Gastrocnemius medialis (tissue), 4 donors: ENCODE measurements around the gene MGAT5. TPM values are rescaled to one million over a fixed set of nuclear protein-coding genes. Genes with fewer than 3 reads are reported as not detected.

Source experiments
- ATAC-seq, 2 donors: fragments of 150-250 bp; one replicate each; pipeline ENCODE4 v1.9.1; 2016
- DNase-seq, 2 donors: peaks; one replicate each; pipeline ENCODE4 v3.0.0-alpha.2; 2019
- H3K27ac ChIP-seq, 4 donors: fragments of 200-600 bp; sonication (generic); 1 replicate in 1 of 4; 2 replicates in 3 of 4; pipeline ENCODE4 v1.5.1; 2016 to 2018; ENCODE audit warnings: mild to moderate bottlenecking in 2 of 4, moderate library complexity in 1 of 4
- H3K27me3 ChIP-seq, 3 donors: fragments of 200-600 bp; sonication (generic) in 2 of 3; 1 replicate in 1 of 3; 2 replicates in 2 of 3; pipeline versions ENCODE4 v1.5.1 to v1.6.0; 2016 to 2019; ENCODE audit warnings: mild to moderate bottlenecking in 1 of 3, moderate library complexity in 1 of 3
- H3K36me3 ChIP-seq, 2 donors: fragments of 200-600 bp; sonication (generic) in 1 of 2; one replicate each; pipeline ENCODE4 v1.5.1; 2017 to 2018
- H3K4me1 ChIP-seq, 2 donors: fragments of 200-600 bp; sonication (generic) in 1 of 2; one replicate each; pipeline ENCODE4 v1.5.1; 2016 to 2017; ENCODE audit warnings: mild to moderate bottlenecking in 2 of 2
- H3K4me3 ChIP-seq, 4 donors: fragments of 200-600 bp; sonication (generic) in 3 of 4; 1 replicate in 1 of 4; 2 replicates in 3 of 4; pipeline ENCODE4 v1.5.1; 2016 to 2019; ENCODE audit warnings: mild to moderate bottlenecking in 2 of 4
- H3K9me3 ChIP-seq, 3 donors: fragments of 200-600 bp; sonication (generic) in 2 of 3; 1 replicate in 1 of 3; 2 replicates in 2 of 3; pipeline ENCODE4 v1.5.1; 2016 to 2019
- POLR2A ChIP-seq, 2 donors: fragments of 450-650 bp; IDR thresholded peaks; one replicate each; pipeline ENCODE4 v1.6.1; 2017; ENCODE audit warnings: antibody characterized with exemption in 2 of 2, mild to moderate bottlenecking in 2 of 2, moderate library complexity in 2 of 2
- in situ Hi-C, 4 donors: fragments of 200-750 bp; cut with MboI; loops; one replicate each; pipeline versions ENCODE4 v1.15.0 to v1.8.0; 2017; ENCODE audit warnings: low sequenced_read_pairs in 4 of 4
- intact Hi-C: fragments of 100-400 bp; cut with DNase I; formaldehyde crosslinking; loops from one replicate; pipeline ENCODE4 v1.15.1; 2023; ENCODE audit warnings: low total_unique reads
- total RNA-seq, 4 donors: library from RNA; depleted of rRNA; stranded (reverse); fragments of >200 nt; gene quantifications; one replicate each; pipeline versions ENCODE4 v1.1.0 to v1.2.3, GENCODE V29; 2016
- TF ChIP-seq, protein P1 (sequence below), 5 experiments: fragments of 450-650 bp in 3 of 5; fragments of 200-600 bp in 2 of 5; sonication (generic) in 2 of 5; IDR thresholded peaks in 4 of 5; conservative IDR thresholded peaks in 1 of 5; 1 replicate in 4 of 5; 2 replicates in 1 of 5; pipeline ENCODE4 v1.5.1; 2016 to 2019; ENCODE audit warnings: antibody characterized with exemption in 5 of 5, mild to moderate bottlenecking in 3 of 5, moderate library complexity in 3 of 5

The MGAT5 gene
- total RNA-seq, 4 donors from 2014 or later, result 3.0 to 4.9 (median 3.3) TPM

DNA sequence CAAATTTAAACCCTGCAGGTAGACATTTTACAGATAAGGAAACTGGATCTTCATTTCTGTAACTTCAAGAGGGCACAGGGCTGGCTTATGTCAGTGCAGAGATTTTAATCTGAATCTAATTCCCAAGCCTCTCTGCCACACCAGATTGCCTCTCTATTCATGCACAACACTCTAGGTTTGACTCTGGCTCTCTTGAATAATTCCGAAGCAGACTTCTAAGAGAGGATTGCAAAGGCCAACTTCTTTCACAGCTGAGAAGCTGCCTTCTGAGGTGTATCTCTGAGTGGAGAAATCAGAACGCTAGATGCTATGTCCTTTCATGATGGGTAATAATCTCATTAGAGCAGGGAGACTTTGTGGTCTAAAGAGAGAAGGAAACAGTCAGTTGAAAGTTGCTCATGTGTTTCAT, 20.1 kb upstream of the MGAT5 start:
- H3K36me3 ChIP-seq, result no peaks in the 10 kb centered on the region
- no peak overlapping the region for H3K4me3 ChIP-seq
- no peaks in the 10 kb centered on the region for H3K4me1 ChIP-seq
- H3K27ac ChIP-seq, result no peak overlapping the region
- DNase-seq (no peak), ATAC-seq (no peak)
- TF ChIP-seq, protein P1, sequence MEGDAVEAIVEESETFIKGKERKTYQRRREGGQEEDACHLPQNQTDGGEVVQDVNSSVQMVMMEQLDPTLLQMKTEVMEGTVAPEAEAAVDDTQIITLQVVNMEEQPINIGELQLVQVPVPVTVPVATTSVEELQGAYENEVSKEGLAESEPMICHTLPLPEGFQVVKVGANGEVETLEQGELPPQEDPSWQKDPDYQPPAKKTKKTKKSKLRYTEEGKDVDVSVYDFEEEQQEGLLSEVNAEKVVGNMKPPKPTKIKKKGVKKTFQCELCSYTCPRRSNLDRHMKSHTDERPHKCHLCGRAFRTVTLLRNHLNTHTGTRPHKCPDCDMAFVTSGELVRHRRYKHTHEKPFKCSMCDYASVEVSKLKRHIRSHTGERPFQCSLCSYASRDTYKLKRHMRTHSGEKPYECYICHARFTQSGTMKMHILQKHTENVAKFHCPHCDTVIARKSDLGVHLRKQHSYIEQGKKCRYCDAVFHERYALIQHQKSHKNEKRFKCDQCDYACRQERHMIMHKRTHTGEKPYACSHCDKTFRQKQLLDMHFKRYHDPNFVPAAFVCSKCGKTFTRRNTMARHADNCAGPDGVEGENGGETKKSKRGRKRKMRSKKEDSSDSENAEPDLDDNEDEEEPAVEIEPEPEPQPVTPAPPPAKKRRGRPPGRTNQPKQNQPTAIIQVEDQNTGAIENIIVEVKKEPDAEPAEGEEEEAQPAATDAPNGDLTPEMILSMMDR (IDR thresholded peaks at IDR 0.05 in 4 of 5, conservative IDR thresholded peaks at IDR 0.05 in 1 of 5), result no peak
- TF ChIP-seq POLR2A (IDR thresholded peaks at IDR 0.05), result no peak
- H3K9me3 ChIP-seq, result no peaks in the 10 kb centered on the region
- no peaks in the 10 kb centered on the region for H3K27me3 ChIP-seq
- in situ Hi-C loops (loop anchor here in 2 of 4 donors (10.0 to 25.0 kb wide), 3 partner anchors 119 to 346 kb away; no protein-coding TSS in a partner anchor), intact Hi-C loops (no loop called here)

GRCh38 chr2:134234535-134234934, 19.3 kb upstream of the MGAT5 start:
- Histone ChIP-seq H3K4me1 (no peaks in the 10 kb centered on the region), H3K4me3 (no peak overlapping the region), H3K27me3 (no peaks in the 10 kb centered on the region), H3K27ac (no peak overlapping the region), H3K9me3 (no peaks in the 10 kb centered on the region), H3K36me3 (no peaks in the 10 kb centered on the region)
- no peak for DNase-seq
- ATAC-seq, result no peak
- intact Hi-C loops (no loop called here), in situ Hi-C loops (loop anchor here in 2 of 4 donors (10.0 to 25.0 kb wide), 3 partner anchors 120 to 347 kb away; no protein-coding TSS in a partner anchor)
- TF ChIP-seq, protein P1 (IDR thresholded peaks at IDR 0.05 in 4 of 5, conservative IDR thresholded peaks at IDR 0.05 in 1 of 5), result no peak
- TF ChIP-seq POLR2A (IDR thresholded peaks at IDR 0.05), result no peak

DNA sequence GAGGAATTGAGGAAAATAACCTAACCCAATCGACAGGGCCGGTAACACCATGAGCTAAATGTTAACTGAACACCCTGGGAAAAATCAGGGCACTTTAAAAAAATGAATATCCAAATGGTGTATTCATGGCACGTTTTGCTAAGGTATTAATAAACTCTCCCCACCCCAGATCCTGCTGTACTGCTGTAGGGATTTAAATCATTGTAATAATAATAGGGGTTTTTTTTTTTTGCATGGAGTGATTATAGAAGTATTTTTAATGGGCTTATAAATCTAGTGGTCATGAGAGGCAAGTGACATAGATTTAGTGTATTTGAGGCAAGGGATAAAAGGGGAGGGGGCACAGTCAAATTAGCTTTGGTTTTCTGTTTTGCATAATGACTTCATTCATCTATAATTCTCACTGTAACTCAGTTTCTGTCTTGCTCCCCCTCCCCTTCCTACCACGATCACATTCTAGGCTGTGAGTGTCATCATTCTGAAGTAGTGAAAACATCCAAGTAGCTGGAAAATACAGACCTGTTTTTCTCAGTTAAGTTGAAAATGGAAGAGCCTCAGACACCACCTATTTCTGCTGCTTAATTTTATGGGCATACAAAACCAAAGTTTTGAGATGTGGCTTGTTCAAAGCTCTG, 18.2 kb upstream of the MGAT5 start:
- intact Hi-C loops (no loop called here), in situ Hi-C loops (loop anchor here in 2 of 4 donors (10.0 to 25.0 kb wide), 3 partner anchors 121 to 348 kb away; no protein-coding TSS in a partner anchor)
- TF ChIP-seq, protein P1 (IDR thresholded peaks at IDR 0.05 in 4 of 5, conservative IDR thresholded peaks at IDR 0.05 in 1 of 5), result no peak
- TF ChIP-seq POLR2A (IDR thresholded peaks at IDR 0.05), result no peak
- Histone ChIP-seq H3K36me3 (no peaks in the 10 kb centered on the region), H3K27me3 (no peaks in the 10 kb centered on the region), H3K4me1 (no peaks in the 10 kb centered on the region), H3K4me3 (no peak overlapping the region), H3K27ac (no peak overlapping the region), H3K9me3 (no peaks in the 10 kb centered on the region)
- ATAC-seq (no peak), DNase-seq (no peak)

GRCh38 chr2:134238371-134238770, 15.5 kb upstream of the MGAT5 start:
- in situ Hi-C loops, result loop anchor here in 2 of 4 donors (10.0 to 25.0 kb wide), 3 partner anchors 124 to 351 kb away; no protein-coding TSS in a partner anchor

More at GRCh38 chr2:134238371-134238770, 15.5 kb upstream of the MGAT5 start:
- Histone ChIP-seq H3K36me3 (no peaks in the 10 kb centered on the region), H3K27ac (no peak overlapping the region), H3K4me3 (no peak overlapping the region), H3K9me3 (no peaks in the 10 kb centered on the region), H3K27me3 (no peaks in the 10 kb centered on the region), H3K4me1 (no peaks in the 10 kb centered on the region)
- intact Hi-C loops, result no loop called here
- TF ChIP-seq, protein P1 (IDR thresholded peaks at IDR 0.05 in 4 of 5, conservative IDR thresholded peaks at IDR 0.05 in 1 of 5), result no peak
- no peak for TF ChIP-seq POLR2A (IDR thresholded peaks at IDR 0.05)
- DNase-seq (no peak), ATAC-seq (no peak)
